ENCODE measurements around the gene TRIM3.

Gene TRIM3

GRCh38 chr11:6410695-6411430 lies 62.9 kb downstream of the TRIM3 start:
- FAIRE-seq (no peak), DNase-seq (ENCODE audit: insufficient read length, low spot score) (no peak)
- TF ChIP-seq POLR2A (IDR thresholded peaks at IDR 0.05; ENCODE audit: low read depth, low read length) = no peak

- DNase-seq (ENCODE audit: insufficient read length, low spot score) (no peak), FAIRE-seq (no peak)
- TF ChIP-seq POLR2A (IDR thresholded peaks at IDR 0.05; ENCODE audit: low read depth, low read length) = no peak
These were observed 67.4 kb downstream of the TRIM3 start for GRCh38 chr11:6406370-6406769.

- no peak for TF ChIP-seq POLR2A (IDR thresholded peaks at IDR 0.05; ENCODE audit: low read depth, low read length)
- DNase-seq (ENCODE audit: insufficient read length, low spot score) (no peak), FAIRE-seq (no peak)
These were observed 67.9 kb downstream of the TRIM3 start for GRCh38 chr11:6405846-6406245.

- FAIRE-seq = no peak
- DNase-seq (ENCODE audit: insufficient read length, low spot score) = no peak
These were observed 68.6 kb downstream of the TRIM3 start for GRCh38 chr11:6405052-6405667.

GRCh38 chr11:6404342-6405051 lies 69.2 kb downstream of the TRIM3 start:
- no peak for FAIRE-seq
- no peak for DNase-seq (ENCODE audit: insufficient read length, low spot score)
- no peak for TF ChIP-seq POLR2A (IDR thresholded peaks at IDR 0.05; ENCODE audit: low read depth, low read length)

More at GRCh38 chr11:6405052-6405667, 68.6 kb downstream of the TRIM3 start:
- no peak for TF ChIP-seq POLR2A (IDR thresholded peaks at IDR 0.05; ENCODE audit: low read depth, low read length)

- no peak for FAIRE-seq
- DNase-seq (ENCODE audit: insufficient read length, low spot score) = no peak
- TF ChIP-seq POLR2A (IDR thresholded peaks at IDR 0.05; ENCODE audit: low read depth, low read length) = no peak
These were observed 70.2 kb downstream of the TRIM3 start for GRCh38 chr11:6403539-6403938.

GRCh38 chr11:6402561-6402981 lies 71.2 kb downstream of the TRIM3 start:
- TF ChIP-seq POLR2A (IDR thresholded peaks at IDR 0.05; ENCODE audit: low read depth, low read length) = no peak
- FAIRE-seq (no peak), DNase-seq (ENCODE audit: insufficient read length, low spot score) (no peak)

GRCh38 chr11:6402061-6402470 lies 71.7 kb downstream of the TRIM3 start:
- no peak for TF ChIP-seq POLR2A (IDR thresholded peaks at IDR 0.05; ENCODE audit: low read depth, low read length)
- DNase-seq (ENCODE audit: insufficient read length, low spot score) = no peak
- FAIRE-seq = no peak

- DNase-seq (ENCODE audit: insufficient read length, low spot score) (no peak), FAIRE-seq (no peak)
- TF ChIP-seq POLR2A (IDR thresholded peaks at IDR 0.05; ENCODE audit: low read depth, low read length) = no peak
These were observed 72.3 kb downstream of the TRIM3 start for GRCh38 chr11:6401464-6401863.

GRCh38 chr11:6400431-6401345 lies 73.1 kb downstream of the TRIM3 start:
- TF ChIP-seq POLR2A (IDR thresholded peaks at IDR 0.05; ENCODE audit: low read depth, low read length) = no peak
- no peak for FAIRE-seq
- DNase-seq (ENCODE audit: insufficient read length, low spot score) = no peak
